Tibial nerve (tissue), 4 donors: ENCODE measurements around the gene CCDC197.

Source experiments
- EP300 ChIP-seq, 2 donors: sonication (generic); formaldehyde crosslinking; IDR thresholded peaks; one replicate each; pipeline ENCODE4 v1.6.1; 2017; ENCODE audit warnings: antibody characterized with exemption in 2 of 2, mild to moderate bottlenecking in 1 of 2
- POLR2A ChIP-seq, 2 donors: fragments of 450-650 bp; IDR thresholded peaks; one replicate each; pipeline ENCODE4 v1.6.1; 2017; ENCODE audit warnings: antibody characterized with exemption in 2 of 2, mild to moderate bottlenecking in 2 of 2, moderate library complexity in 2 of 2
- TF ChIP-seq, protein P1 (sequence below), 5 experiments: fragments of 200-600 bp in 3 of 5; fragments of 450-650 bp in 2 of 5; sonication (generic) in 3 of 5; IDR thresholded peaks; one replicate each; pipeline ENCODE4 v1.5.1; 2016 to 2019; ENCODE audit warnings: antibody characterized with exemption in 5 of 5, mild to moderate bottlenecking in 3 of 5, moderate library complexity in 2 of 5

DNA sequence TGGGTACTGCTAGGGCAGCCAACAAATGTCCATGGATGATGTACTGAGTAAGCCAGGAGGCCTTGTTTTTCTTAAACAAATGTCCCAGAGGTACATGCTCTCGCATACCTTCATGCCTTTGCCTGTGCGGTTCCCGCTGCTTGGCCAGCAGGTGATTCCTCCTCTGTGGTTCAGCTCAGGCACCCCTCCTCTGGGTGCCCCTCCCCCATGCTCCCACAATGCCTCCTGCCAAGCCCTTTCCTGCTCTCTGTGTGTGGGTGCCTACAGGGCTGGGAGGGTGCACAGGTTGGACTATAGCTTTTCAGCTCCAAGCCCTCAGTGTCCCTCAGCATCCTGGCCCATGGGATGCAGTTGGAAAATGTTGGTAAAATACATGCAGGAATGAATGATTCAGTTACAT, 44.3 kb upstream of the CCDC197 start:
- TF ChIP-seq, protein P1, sequence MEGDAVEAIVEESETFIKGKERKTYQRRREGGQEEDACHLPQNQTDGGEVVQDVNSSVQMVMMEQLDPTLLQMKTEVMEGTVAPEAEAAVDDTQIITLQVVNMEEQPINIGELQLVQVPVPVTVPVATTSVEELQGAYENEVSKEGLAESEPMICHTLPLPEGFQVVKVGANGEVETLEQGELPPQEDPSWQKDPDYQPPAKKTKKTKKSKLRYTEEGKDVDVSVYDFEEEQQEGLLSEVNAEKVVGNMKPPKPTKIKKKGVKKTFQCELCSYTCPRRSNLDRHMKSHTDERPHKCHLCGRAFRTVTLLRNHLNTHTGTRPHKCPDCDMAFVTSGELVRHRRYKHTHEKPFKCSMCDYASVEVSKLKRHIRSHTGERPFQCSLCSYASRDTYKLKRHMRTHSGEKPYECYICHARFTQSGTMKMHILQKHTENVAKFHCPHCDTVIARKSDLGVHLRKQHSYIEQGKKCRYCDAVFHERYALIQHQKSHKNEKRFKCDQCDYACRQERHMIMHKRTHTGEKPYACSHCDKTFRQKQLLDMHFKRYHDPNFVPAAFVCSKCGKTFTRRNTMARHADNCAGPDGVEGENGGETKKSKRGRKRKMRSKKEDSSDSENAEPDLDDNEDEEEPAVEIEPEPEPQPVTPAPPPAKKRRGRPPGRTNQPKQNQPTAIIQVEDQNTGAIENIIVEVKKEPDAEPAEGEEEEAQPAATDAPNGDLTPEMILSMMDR (IDR thresholded peaks at IDR 0.05): no peak
- TF ChIP-seq POLR2A (IDR thresholded peaks at IDR 0.05) (no peak), EP300 (IDR thresholded peaks at IDR 0.05) (no peak)
